ENCODE results near the gene AMMECR1L. TPM values are rescaled to one million over a fixed set of nuclear protein-coding genes. Genes with fewer than 3 reads are reported as not detected.
"Not testable (repeated sequence)": the region's sequence is repeated elsewhere in the genome, so short reads cannot be mapped to it uniquely, and the experiment has no call there.

Gene AMMECR1L
- total RNA-seq (2014; rRNA removed; shearing (Covaris generic)): 8.5 and 9.8 TPM in 2 replicates
- 16.7 and 17.1 TPM in 2 replicates for total RNA-seq (2022)
- Bru-seq, nascent RNA: percentile 77 among the genes with signal in this experiment
- percentile 81 among the genes with signal in this experiment for BruChase-seq, experiment 1, labeled RNA remaining after a 6-hour chase
- percentile 89 among the genes with signal in this experiment for BruChase-seq, experiment 2, labeled RNA remaining after a 2-hour chase
- long read RNA-seq, full-length matches to known transcripts: 1 of 13 reads
- long read RNA-seq, partial matches to known transcripts: 2 of 13 reads
- long read RNA-seq, other reads (novel, unspliced or antisense): 10 of 13 reads

- DNase-seq (ENCODE audit: low spot score): peak; percentile 74
- H2AFZ ChIP-seq (ENCODE audit: low read length): peak within 1 kb of the TSS; percentile 40; the same call in 1 of the 2 replicates
- intact Hi-C loops (cut with micrococcal nuclease; ENCODE audit: unreplicated experiment); BruUV-seq (replicated peaks); POLR2A ChIA-PET; H3K9me2 ChIP-seq (ENCODE audit: insufficient read depth, low read length); CTCF ChIA-PET (ENCODE audit: unreplicated experiment); H3K9me3 ChIP-seq (ENCODE audit: low read length): not testable (repeated sequence)
- H3K36me3 ChIP-seq (ENCODE audit: insufficient read depth, low read length): peaks cover 31% of the 10 kb centered on the region
- H3K4me1 ChIP-seq (ENCODE audit: insufficient read depth, low read length, poor library complexity, severe bottlenecking): peaks cover 30% of the 10 kb centered on the region
- H3K27ac ChIP-seq (ENCODE audit: low read depth, low read length, poor library complexity, severe bottlenecking): peak within 1 kb of the TSS; percentile 56
- H3K4me3 ChIP-seq (ENCODE audit: low read depth, low read length, poor library complexity, severe bottlenecking): peak within 1 kb of the TSS; percentile 80
- H3K4me2 ChIP-seq (ENCODE audit: low read length): peak within 1 kb of the TSS; percentile 97
- peaks cover 53% of the 10 kb centered on the region for H3K79me2 ChIP-seq (ENCODE audit: insufficient read depth, low read depth, low read length)
- H4K20me1 ChIP-seq (ENCODE audit: insufficient read depth, low read length): peaks cover 15% of the 10 kb centered on the region
Measured at GRCh38 chr2:127885780-127886592, at the start of gene AMMECR1L. Gene AMMECR1L, minus strand, starts transcription at chr2:127885956. Its CDS starts 11,722 bp downstream, at chr2:127874234.

GRCh38 chr2:127935337-127935736 is 49.6 kb upstream of the AMMECR1L start:
- ChIA-PET POLR2A (interaction anchor here (0.6 kb wide), 1 partner anchor 19 kb away, joined by 4 read pairs; no protein-coding TSS in a partner anchor), CTCF (ENCODE audit: unreplicated experiment) (no interaction called here)
- no peak overlapping the region for H3K4me3 ChIP-seq (ENCODE audit: low read depth, low read length, poor library complexity, severe bottlenecking)
- no peak overlapping the region for H3K4me2 ChIP-seq (ENCODE audit: low read length)
- no peak overlapping the region for H2AFZ ChIP-seq (ENCODE audit: low read length)
- no peaks in the 10 kb centered on the region for H3K9me3 ChIP-seq (ENCODE audit: low read length)
- no peaks in the 10 kb centered on the region for H3K79me2 ChIP-seq (ENCODE audit: insufficient read depth, low read depth, low read length)
- no peak overlapping the region for H3K27ac ChIP-seq (ENCODE audit: low read depth, low read length, poor library complexity, severe bottlenecking)
- H3K36me3 ChIP-seq (ENCODE audit: insufficient read depth, low read length): peaks cover 3% of the 10 kb centered on the region; the same call in 1 of the 2 replicates
- no TSS peak for BruUV-seq (replicated peaks)
- no peak for TF ChIP-seq EZH2phosphoT487 (IDR thresholded peaks at IDR 0.05; ENCODE audit: borderline replicate concordance, low read depth, low read length)
- no peak for TF ChIP-seq CTCF (conservative IDR thresholded peaks at IDR 0.05; ENCODE audit: low read length)
- intact Hi-C loops (cut with micrococcal nuclease; ENCODE audit: unreplicated experiment): no loop called here
- no peaks in the 10 kb centered on the region for H4K20me1 ChIP-seq (ENCODE audit: insufficient read depth, low read length)
- H3K9me2 ChIP-seq (ENCODE audit: insufficient read depth, low read length): no peaks in the 10 kb centered on the region
- H3K4me1 ChIP-seq (ENCODE audit: insufficient read depth, low read length, poor library complexity, severe bottlenecking): no peaks in the 10 kb centered on the region
- DNase-seq (ENCODE audit: low spot score): no peak

GRCh38 chr2:127932199-127932876 is 46.6 kb upstream of the AMMECR1L start:
- Histone ChIP-seq H3K4me2 (ENCODE audit: low read length) (no peak overlapping the region), H3K36me3 (ENCODE audit: insufficient read depth, low read length) (no peaks in the 10 kb centered on the region), H3K27ac (ENCODE audit: low read depth, low read length, poor library complexity, severe bottlenecking) (no peak overlapping the region), H3K4me3 (ENCODE audit: low read depth, low read length, poor library complexity, severe bottlenecking) (no peak overlapping the region), H2AFZ (ENCODE audit: low read length) (no peak overlapping the region), H3K9me3 (ENCODE audit: low read length) (no peaks in the 10 kb centered on the region), H3K79me2 (ENCODE audit: insufficient read depth, low read depth, low read length) (no peaks in the 10 kb centered on the region), H3K9me2 (ENCODE audit: insufficient read depth, low read length) (no peaks in the 10 kb centered on the region), H3K4me1 (ENCODE audit: insufficient read depth, low read length, poor library complexity, severe bottlenecking) (no peaks in the 10 kb centered on the region), H4K20me1 (ENCODE audit: insufficient read depth, low read length) (no peaks in the 10 kb centered on the region)
- ChIA-PET CTCF (ENCODE audit: unreplicated experiment) (no interaction called here), POLR2A (interaction anchor here (0.7 kb wide), 2 partner anchors 475 to 1044 kb away, joined by 3 read pairs; no protein-coding TSS in a partner anchor)
- no peak for DNase-seq (ENCODE audit: low spot score)
- no TSS peak for BruUV-seq (replicated peaks)
- TF ChIP-seq CTCF (conservative IDR thresholded peaks at IDR 0.05; ENCODE audit: low read length) (no peak), EZH2phosphoT487 (IDR thresholded peaks at IDR 0.05; ENCODE audit: borderline replicate concordance, low read depth, low read length) (no peak)
- intact Hi-C loops (cut with micrococcal nuclease; ENCODE audit: unreplicated experiment): no loop called here
